Adrenal gland (tissue), 12 donors: ENCODE measurements around the gene SLC9A9. TPM values are rescaled to one million over a fixed set of nuclear protein-coding genes. Genes with fewer than 3 reads are reported as not detected.

Experiments
- DNase-seq, 7 donors: peaks; one replicate each; pipeline ENCODE4 v3.0.0-alpha.2; 2019 to 2020
- H3K27ac ChIP-seq, 5 donors: fragments of 200-600 bp; sonication (generic) in 4 of 5; 1 replicate in 3 of 5; 2 replicates in 2 of 5; pipeline versions ENCODE4 v1.5.1 to v1.8.0; 2016 to 2020; ENCODE audit warnings: mild to moderate bottlenecking in 1 of 5
- H3K27me3 ChIP-seq: fragments of 200-600 bp; 2 replicates; pipeline ENCODE4 v1.8.0; 2021
- H3K36me3 ChIP-seq, 2 donors: fragments of 200-600 bp; replicated peaks in 1 of 2; 1 replicate in 1 of 2; 2 replicates in 1 of 2; pipeline versions ENCODE4 v1.5.1 to v1.8.0; 2018 to 2022
- H3K4me1 ChIP-seq, 2 donors: fragments of 200-600 bp; replicated peaks in 1 of 2; 1 replicate in 1 of 2; 2 replicates in 1 of 2; pipeline versions ENCODE4 v1.5.1 to v1.8.0; 2018 to 2021
- H3K4me3 ChIP-seq, 4 donors: fragments of 200-600 bp; sonication (generic) in 3 of 4; one replicate each; pipeline ENCODE4 v1.5.1; 2016 to 2018
- H3K9me3 ChIP-seq, 3 donors: fragments of 200-600 bp; sonication (generic) in 1 of 3; replicated peaks in 1 of 3; 1 replicate in 2 of 3; 2 replicates in 1 of 3; pipeline versions ENCODE4 v1.5.1 to v1.8.0; 2016 to 2021
- POLR2A ChIP-seq, 2 donors: fragments of 450-650 bp; IDR thresholded peaks; one replicate each; pipeline ENCODE4 v1.6.1; 2017; ENCODE audit warnings: antibody characterized with exemption in 2 of 2, mild to moderate bottlenecking in 2 of 2, moderate library complexity in 1 of 2
- WGBS, 4 donors: extraction: QIAGEN DNeasy Blood & Tissue Kit in 2 of 4; methylation state at CpG; one replicate each; pipeline versions ENCODE4 v1.1.5 to v1.1.7; 2013 to 2017; 5-methylcytosine and 5-hydroxymethylcytosine counted together
- intact Hi-C, 2 donors: fragments of 100-400 bp; cut with DNase I; formaldehyde crosslinking; loops; one replicate each; pipeline versions ENCODE4 v1.14.1 to v1.15.0; 2022 to 2023
- polyA plus RNA-seq, 3 donors: library from polyadenylated mRNA; stranded (reverse); fragments of 200-250 nt in 2 of 3; fragments of 350-450 nt in 1 of 3; fragmentation: Illumina TruSeq in 1 of 3; extraction: RNeasy Lipid Tissue Mini Kit (QIAGEN cat#74804) in 1 of 3; gene quantifications; one replicate each; pipeline ENCODE4 v1.2.3, GENCODE V29; 2013 to 2014
- total RNA-seq, 9 donors: library from RNA; depleted of rRNA in 4 of 9; stranded (reverse); fragments of >200 nt in 4 of 9; fragments of 120-200 nt in 1 of 9; fragmentation: NEBNext Ultra II Directional in 1 of 9; extraction: Animal tissue kit (Norgen Biotek cat#: 25700) in 1 of 9; gene quantifications; one replicate each; pipeline versions ENCODE4 v1.1.0 to v1.2.4, GENCODE V29; 2013 to 2023
- TF ChIP-seq, protein P1 (sequence below), 6 experiments: fragments of 450-650 bp in 4 of 6; fragments of 200-600 bp in 2 of 6; sonication (generic) in 1 of 6; IDR thresholded peaks; 1 replicate in 5 of 6; 2 replicates in 1 of 6; pipeline versions ENCODE4 v1.5.1 to v1.8.0; 2016 to 2021; ENCODE audit warnings: antibody characterized with exemption in 6 of 6, mild to moderate bottlenecking in 2 of 6, moderate library complexity in 1 of 6
- donor health status: healthy with polysubstance abuse.
- donor health status: Bipolar disorder and iron deficiency.
- donor health status: DM: yes; HTN: yes; CAD: no.
- donor health status: DM: no; HTN: no; CAD: no.
- donor health status: DM: no; HTN: no; CAD: no.
- donor health status: DM: yes; HTN: yes; CAD: no.

The SLC9A9 gene
- total and polyA plus RNA-seq, 12 donors = 4.2 to 23.7 (median 13.5) TPM

DNA sequence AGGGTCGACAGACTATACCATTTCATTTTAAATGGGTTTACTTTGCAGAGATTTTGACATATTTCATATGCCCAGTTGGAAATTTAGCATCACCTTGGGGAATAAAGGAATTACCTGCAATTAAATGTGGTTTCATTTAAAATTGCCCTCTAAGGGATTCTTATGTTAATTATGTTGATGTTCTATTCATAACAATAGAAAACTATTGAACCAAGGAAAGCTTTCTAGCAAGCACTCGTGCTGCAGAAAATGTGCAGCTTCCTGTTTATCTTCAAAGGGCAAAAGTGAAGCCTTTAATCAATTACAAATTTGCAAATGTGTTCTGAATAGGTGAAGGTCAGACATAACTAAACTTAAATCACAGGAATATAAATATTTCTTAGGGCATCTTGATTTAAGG, 376.6 kb downstream of the SLC9A9 start:
- no peaks in the 10 kb centered on the region for H3K27me3 ChIP-seq
- no peak for TF ChIP-seq POLR2A (IDR thresholded peaks at IDR 0.05)
- TF ChIP-seq, protein P1, sequence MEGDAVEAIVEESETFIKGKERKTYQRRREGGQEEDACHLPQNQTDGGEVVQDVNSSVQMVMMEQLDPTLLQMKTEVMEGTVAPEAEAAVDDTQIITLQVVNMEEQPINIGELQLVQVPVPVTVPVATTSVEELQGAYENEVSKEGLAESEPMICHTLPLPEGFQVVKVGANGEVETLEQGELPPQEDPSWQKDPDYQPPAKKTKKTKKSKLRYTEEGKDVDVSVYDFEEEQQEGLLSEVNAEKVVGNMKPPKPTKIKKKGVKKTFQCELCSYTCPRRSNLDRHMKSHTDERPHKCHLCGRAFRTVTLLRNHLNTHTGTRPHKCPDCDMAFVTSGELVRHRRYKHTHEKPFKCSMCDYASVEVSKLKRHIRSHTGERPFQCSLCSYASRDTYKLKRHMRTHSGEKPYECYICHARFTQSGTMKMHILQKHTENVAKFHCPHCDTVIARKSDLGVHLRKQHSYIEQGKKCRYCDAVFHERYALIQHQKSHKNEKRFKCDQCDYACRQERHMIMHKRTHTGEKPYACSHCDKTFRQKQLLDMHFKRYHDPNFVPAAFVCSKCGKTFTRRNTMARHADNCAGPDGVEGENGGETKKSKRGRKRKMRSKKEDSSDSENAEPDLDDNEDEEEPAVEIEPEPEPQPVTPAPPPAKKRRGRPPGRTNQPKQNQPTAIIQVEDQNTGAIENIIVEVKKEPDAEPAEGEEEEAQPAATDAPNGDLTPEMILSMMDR (IDR thresholded peaks at IDR 0.05) = no peak
- H3K27ac ChIP-seq = no peak overlapping the region
- H3K4me1 ChIP-seq = no peaks in the 10 kb centered on the region
- DNase-seq = no peak
- no peak overlapping the region for H3K4me3 ChIP-seq
- no peaks in the 10 kb centered on the region for H3K36me3 ChIP-seq
- no peaks in the 10 kb centered on the region for H3K9me3 ChIP-seq
- WGBS, 4 donors = 44 to 67% (median 61%) methylated on average over 2 of the region's 2 CpGs
- intact Hi-C loops = no loop called here

DNA sequence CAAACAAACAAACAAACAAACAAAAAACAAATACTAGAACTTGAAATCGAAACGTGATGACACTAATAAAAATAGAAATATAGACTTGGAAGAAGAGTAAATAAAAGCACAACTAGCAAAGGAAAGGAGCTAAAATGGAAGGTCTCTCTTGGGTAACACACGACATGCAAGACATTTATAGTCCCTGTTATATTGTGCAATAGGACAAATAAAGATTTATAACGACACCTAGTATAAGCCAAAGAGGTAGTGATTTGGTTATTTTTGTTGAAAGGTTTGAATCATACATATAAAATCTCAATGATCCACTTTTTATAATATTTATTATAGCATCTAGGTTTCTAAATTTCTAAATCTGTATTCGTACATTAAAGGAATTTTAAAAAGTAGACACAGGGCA, 379.1 kb downstream of the SLC9A9 start:
- intact Hi-C loops = no loop called here
- Histone ChIP-seq H3K4me3 (no peak overlapping the region), H3K27me3 (no peaks in the 10 kb centered on the region), H3K27ac (no peak overlapping the region), H3K9me3 (no peaks in the 10 kb centered on the region), H3K36me3 (no peaks in the 10 kb centered on the region), H3K4me1 (no peaks in the 10 kb centered on the region)
- WGBS, 4 donors = 67 to 74% (median 70%) methylated on average over 5 of the region's 5 CpGs
- no peak for DNase-seq
- TF ChIP-seq, protein P1 (IDR thresholded peaks at IDR 0.05) = no peak
- no peak for TF ChIP-seq POLR2A (IDR thresholded peaks at IDR 0.05)

DNA sequence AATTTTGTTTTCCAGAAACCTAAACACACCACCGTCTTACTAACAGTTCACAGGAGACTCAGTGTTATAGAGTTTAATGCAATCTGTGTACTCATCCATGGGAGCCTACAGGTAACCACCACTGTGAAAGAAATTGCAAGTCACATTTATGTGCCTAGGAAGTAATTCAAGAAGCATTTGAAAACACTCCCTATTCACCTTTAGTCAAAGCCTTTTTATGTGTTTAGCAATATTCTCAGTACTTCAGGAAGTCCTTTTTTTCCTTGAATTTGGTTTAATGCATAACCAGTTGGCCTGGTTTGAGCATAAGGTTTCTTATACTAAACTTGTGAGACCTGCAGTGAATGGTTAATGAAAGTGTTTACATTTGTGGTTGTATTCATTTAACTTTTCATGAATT, 382.6 kb downstream of the SLC9A9 start:
- no peak overlapping the region for H3K4me3 ChIP-seq
- DNase-seq = no peak
- H3K4me1 ChIP-seq = no peaks in the 10 kb centered on the region
- no peak overlapping the region for H3K27ac ChIP-seq
- WGBS, 4 donors = 65 to 91% (median 85%) methylated on average over 1 of the region's 1 CpG
- TF ChIP-seq, protein P1 (IDR thresholded peaks at IDR 0.05) = no peak
- no peak for TF ChIP-seq POLR2A (IDR thresholded peaks at IDR 0.05)
- intact Hi-C loops = no loop called here
- H3K36me3 ChIP-seq = no peaks in the 10 kb centered on the region
- peaks cover 0 to 3% (median 0%) of the 10 kb centered on the region in 3 donors for H3K9me3 ChIP-seq
- H3K27me3 ChIP-seq = no peaks in the 10 kb centered on the region

DNA sequence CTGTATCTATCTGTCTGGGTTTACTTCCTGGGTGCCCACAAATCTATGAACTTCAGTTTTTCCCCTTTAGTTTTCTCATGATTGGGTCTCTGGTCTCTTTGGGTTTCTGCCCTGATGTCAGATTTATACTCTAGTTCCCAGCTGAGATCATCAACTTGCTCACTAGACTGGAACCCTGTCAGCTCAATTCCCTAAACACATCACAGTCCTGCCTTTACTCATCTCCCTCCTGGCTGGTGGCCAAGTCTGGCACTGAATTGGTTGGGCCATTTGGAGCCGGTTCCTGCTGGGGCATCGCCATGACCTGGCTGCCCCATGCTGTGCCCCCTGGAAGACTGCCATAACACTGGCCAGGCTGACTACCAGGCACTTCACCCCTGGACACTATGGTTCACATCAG, 383.4 kb downstream of the SLC9A9 start:
- intact Hi-C loops = no loop called here
- H3K27ac ChIP-seq = no peak overlapping the region
- peaks cover 0 to 4% (median 0%) of the 10 kb centered on the region in 3 donors for H3K9me3 ChIP-seq
- no peak overlapping the region for H3K4me3 ChIP-seq
- H3K4me1 ChIP-seq = no peaks in the 10 kb centered on the region
- peak in 2 of 7 donors; percentile 4 to 56 for DNase-seq
- no peaks in the 10 kb centered on the region for H3K27me3 ChIP-seq
- H3K36me3 ChIP-seq = no peaks in the 10 kb centered on the region
- TF ChIP-seq, protein P1 (IDR thresholded peaks at IDR 0.05) = no peak
- TF ChIP-seq POLR2A (IDR thresholded peaks at IDR 0.05) = no peak
- 29 to 57% (median 49%) methylated on average over 2 of the region's 2 CpGs for WGBS, 4 donors
